ENCODE measurements around the gene CCDC188. TPM values are rescaled to one million over a fixed set of nuclear protein-coding genes. Genes with fewer than 3 reads are reported as not detected.

Gene CCDC188
- total RNA-seq, 4 donors from 2014 or later = 0.28 to 1.8 (median 0.56) TPM; not detected in 1

DNA sequence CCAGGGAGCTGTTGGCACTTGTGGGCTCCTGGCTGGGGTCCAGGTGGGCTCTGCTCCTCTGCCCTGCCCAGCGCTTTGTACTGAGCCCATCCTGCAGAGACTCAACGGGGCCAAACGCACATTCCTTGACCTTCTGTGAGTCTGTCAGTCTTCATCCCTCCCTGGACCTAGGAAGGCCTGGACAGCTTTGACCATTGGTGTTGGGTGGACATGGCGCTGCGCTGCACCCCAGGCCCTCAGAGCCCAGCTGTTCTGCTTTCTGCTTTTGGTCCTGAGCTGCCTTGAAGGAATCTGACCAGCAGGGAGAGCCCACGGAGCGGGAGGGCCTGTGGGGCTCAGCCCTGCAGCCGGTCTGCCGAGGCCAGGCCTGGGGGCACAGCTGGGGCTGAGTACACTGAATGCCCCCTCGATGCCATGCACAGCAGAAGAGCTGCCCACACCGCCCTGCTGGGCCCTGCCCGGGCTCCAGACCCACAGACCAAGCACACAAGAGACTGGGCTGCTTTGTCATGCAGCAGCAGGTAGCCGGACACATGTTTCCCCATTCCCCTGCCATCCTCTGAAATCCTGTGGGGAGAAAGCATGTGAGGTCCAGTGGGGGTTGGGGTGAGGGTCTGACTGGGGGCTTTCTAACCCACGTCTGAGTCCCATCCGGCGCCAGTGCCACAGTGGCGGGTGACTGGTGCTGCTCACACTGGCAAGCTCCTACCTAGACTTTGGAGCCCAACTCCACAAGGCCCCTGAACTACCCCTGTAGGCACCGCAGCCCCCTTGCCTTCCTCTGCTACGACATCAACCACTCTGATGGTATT is 24.1 kb upstream of the CCDC188 start:
- DNase-seq (ENCODE audit: low spot score) (no peak), ATAC-seq (ENCODE audit: low FRiP score) (no peak)

DNA sequence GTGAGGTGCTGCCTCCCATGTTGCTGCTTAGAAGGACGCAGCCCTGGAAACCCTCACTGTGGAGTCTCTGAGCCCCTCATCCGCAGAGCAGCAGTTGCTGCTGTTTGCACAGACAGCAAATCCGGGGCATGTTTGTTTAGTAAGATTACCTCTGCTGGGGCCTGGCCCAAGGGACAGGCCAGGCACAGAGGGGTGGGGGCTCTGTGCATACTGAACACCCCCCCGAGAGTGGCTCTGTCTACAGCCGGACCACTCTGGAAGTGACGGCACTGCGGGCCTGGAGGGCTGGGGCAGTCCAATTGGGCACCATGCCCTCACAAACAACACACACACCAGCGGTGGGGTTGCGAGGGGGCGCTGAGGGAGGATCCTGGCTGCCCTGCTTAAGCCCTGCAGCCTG is 22.9 kb upstream of the CCDC188 start:
- DNase-seq (ENCODE audit: low spot score) (no peak), ATAC-seq (ENCODE audit: low FRiP score) (no peak)
- TF ChIP-seq, protein P1, sequence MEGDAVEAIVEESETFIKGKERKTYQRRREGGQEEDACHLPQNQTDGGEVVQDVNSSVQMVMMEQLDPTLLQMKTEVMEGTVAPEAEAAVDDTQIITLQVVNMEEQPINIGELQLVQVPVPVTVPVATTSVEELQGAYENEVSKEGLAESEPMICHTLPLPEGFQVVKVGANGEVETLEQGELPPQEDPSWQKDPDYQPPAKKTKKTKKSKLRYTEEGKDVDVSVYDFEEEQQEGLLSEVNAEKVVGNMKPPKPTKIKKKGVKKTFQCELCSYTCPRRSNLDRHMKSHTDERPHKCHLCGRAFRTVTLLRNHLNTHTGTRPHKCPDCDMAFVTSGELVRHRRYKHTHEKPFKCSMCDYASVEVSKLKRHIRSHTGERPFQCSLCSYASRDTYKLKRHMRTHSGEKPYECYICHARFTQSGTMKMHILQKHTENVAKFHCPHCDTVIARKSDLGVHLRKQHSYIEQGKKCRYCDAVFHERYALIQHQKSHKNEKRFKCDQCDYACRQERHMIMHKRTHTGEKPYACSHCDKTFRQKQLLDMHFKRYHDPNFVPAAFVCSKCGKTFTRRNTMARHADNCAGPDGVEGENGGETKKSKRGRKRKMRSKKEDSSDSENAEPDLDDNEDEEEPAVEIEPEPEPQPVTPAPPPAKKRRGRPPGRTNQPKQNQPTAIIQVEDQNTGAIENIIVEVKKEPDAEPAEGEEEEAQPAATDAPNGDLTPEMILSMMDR (IDR thresholded peaks at IDR 0.05) = no peak

More for the DNA sequence above, 24.1 kb upstream of the CCDC188 start:
- TF ChIP-seq, protein P1 (IDR thresholded peaks at IDR 0.05) = no peak

DNA sequence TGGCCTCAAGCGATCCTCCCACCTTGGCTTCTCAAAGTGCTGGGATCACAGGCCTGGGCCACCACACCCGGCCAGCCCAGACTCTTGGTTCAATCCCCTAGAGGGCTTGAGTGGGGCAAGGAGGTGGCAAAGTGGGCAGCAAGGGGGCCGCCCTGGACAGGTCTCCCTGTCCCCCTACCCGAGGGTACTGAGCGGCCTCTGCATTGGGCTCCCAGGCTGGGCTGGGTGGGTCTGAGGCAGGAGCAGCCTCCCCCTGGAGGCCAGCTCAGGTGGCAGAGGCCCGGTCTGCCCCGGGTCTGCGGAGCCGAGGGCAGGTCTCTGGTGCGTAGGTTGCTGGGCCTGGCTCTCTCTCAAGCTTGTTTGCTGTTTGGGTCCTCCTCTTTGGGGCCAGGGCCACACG is 22.4 kb upstream of the CCDC188 start:
- TF ChIP-seq, protein P1 (IDR thresholded peaks at IDR 0.05) = no peak
- ATAC-seq (ENCODE audit: low FRiP score) = no peak
- no peak for DNase-seq (ENCODE audit: low spot score)

DNA sequence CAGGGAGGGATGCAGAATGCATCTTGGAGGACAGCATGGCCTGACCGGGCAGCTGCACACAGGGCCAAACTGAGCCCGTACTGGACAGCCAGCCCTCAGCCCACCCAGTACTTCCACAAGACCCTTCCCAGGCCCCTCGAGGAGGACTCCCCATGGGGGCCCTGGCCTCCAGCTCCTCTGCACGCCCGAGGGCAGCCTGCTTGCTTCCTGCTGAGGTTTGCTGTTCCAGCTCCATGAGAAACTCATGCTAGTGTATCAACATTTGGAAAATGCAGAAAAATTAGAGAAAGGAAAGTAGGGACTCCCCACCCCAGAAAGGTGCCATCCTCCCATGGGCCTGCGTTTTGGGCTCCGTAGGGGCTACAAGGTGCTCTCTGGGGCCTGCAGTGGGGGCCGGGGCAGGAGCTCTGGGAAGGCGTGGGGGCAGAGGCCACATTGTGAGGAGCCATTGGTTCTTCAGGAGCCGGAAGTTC is 21.3 kb upstream of the CCDC188 start:
- TF ChIP-seq, protein P1 (IDR thresholded peaks at IDR 0.05) = no peak
- no peak for ATAC-seq (ENCODE audit: low FRiP score)

DNA sequence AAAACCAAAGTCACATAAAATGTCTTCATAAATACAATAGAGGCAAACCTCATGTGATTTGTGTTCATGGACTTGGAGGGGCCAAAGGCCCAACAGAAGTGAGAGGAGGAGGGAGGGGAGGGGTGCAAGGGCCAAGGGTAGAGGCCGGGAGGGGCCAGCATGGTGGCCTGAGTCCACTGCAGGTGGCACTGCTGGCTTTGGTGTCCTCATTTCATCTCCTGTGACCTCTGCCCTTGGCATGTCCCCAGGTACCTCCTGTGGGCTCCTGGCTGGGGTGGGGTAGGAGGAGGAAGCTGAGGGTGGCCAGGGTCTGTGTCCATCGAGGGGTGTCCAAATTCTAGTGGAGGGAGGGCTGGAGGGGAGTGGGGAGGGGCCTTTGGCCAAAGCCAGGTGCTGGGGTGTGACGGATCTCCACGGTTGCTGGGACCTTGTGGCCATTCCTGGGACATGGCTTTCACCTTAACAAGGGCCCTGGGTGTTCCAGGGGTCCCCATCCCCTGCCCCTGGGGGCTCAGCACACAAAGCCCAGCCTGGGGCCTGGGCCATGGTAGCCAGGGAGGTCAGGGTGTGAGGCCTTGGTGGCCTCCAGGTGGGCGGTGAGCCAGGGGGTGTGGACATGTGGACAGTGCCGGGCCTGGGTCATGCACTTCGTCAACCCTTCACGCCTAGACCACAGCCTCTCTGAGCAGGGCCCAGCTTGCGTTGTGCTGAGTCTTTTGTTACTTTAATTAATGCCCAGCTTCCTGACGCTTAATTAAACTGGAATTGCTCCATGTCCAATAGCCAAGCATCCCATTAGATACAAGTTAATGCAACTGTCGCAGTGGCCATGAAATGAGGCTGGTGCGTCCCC is 20.7 kb upstream of the CCDC188 start:
- DNase-seq (ENCODE audit: low spot score) = no peak

More for the DNA sequence above, 21.3 kb upstream of the CCDC188 start:
- DNase-seq (ENCODE audit: low spot score) = no peak

DNA sequence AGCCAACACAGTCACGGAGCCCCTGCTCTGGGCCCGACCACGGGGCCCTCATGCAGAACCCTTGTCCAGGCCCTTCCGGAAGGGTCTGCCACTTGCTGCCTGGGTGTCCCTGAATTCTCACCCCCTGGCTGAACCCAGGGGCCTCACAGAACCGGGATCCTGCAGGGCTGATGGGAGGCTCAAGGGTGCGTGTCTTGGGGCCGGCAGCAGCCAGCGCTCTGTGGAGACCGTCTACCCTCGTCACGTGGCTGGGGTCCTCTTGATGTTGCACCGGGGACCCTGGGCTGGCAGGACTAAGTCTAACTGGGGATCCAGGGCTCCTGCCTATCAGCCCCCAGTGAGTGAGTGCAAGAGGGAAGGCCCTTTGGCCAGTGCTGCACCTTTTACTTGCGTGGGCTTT is 19.3 kb upstream of the CCDC188 start:
- ATAC-seq (ENCODE audit: low FRiP score) (no peak), DNase-seq (ENCODE audit: low spot score) (no peak)
- TF ChIP-seq, protein P1 (IDR thresholded peaks at IDR 0.05) = no peak

More for the DNA sequence above, 20.7 kb upstream of the CCDC188 start:
- TF ChIP-seq, protein P1 (IDR thresholded peaks at IDR 0.05) = no peak
- no peak for ATAC-seq (ENCODE audit: low FRiP score)

All from omental fat pad (tissue), 4 donors.